Caco-2 (cell line): ENCODE results near the gene KCNN3. TPM values are rescaled to one million over a fixed set of nuclear protein-coding genes. Genes with fewer than 3 reads are reported as not detected.

Experiments
- BruUV-seq: library from RNA; stranded (reverse); fragments of 400-500 nt; replicated peaks from 2 replicates; lab custom pipeline; 2021; lab: Mats Ljungman, UMichigan
- CTCF ChIA-PET: fragments of 300-600 bp; sonication (Branson Sonifier 250); formaldehyde crosslinking; loops from one replicate; lab custom pipeline; 2022; ENCODE audit warnings: antibody characterized with exemption; lab: Charles Lee
- POLR2A ChIA-PET: fragments of 300-600 bp; sonication (Branson Sonifier 250); formaldehyde crosslinking; loops from one replicate; lab custom pipeline; 2022; ENCODE audit warnings: antibody characterized with exemption; lab: Charles Lee
- DNase-seq, 2 experiments: peaks; one replicate each; pipeline versions ENCODE4 v3.0.0 to v3.0.0-alpha.2; 2020 to 2022
- H3K27me3 ChIP-seq: replicated peaks from 2 replicates; pipeline ENCODE4 v1.6.0; 2011; ENCODE audit warnings: low read length; ENCODE audit not compliant: control insufficient read depth, insufficient read depth
- H3K36me3 ChIP-seq: 2 replicates; pipeline ENCODE4 v1.5.1; 2011; ENCODE audit warnings: low read length; ENCODE audit not compliant: control insufficient read depth, insufficient read depth
- H3K4me1 ChIP-seq: fragments of 250-450 bp; sonication (Bioruptor Pico); 2 replicates; pipeline ENCODE4 v1.5.1; 2020; ENCODE audit warnings: mild to moderate bottlenecking
- H3K4me3 ChIP-seq: 2 replicates; pipeline ENCODE4 v1.5.1; 2011; ENCODE audit warnings: low read depth, mild to moderate bottlenecking, control low read depth, low read length
- H3K9me3 ChIP-seq: fragments of 250-450 bp; sonication (Bioruptor Pico); 2 replicates; pipeline ENCODE4 v1.5.1; 2020; ENCODE audit warnings: mild to moderate bottlenecking, moderate library complexity
- H3K27ac Mint-ChIP-seq: one replicate; pipeline ENCODE4 v1.8.0; 2022; ENCODE audit warnings: mixed read lengths; ENCODE audit not compliant: unreplicated experiment
- H3K27me3 Mint-ChIP-seq: one replicate; pipeline ENCODE4 v1.8.0; 2022; ENCODE audit warnings: mixed read lengths; ENCODE audit not compliant: insufficient read depth, unreplicated experiment
- H3K36me3 Mint-ChIP-seq: one replicate; pipeline ENCODE4 v1.8.0; 2022; ENCODE audit warnings: mild to moderate bottlenecking, mixed read lengths; ENCODE audit not compliant: insufficient read depth, unreplicated experiment
- H3K4me1 Mint-ChIP-seq: one replicate; pipeline ENCODE4 v1.8.0; 2022; ENCODE audit warnings: low read depth, mixed read lengths; ENCODE audit not compliant: unreplicated experiment
- H3K4me3 Mint-ChIP-seq: one replicate; pipeline ENCODE4 v1.8.0; 2022; ENCODE audit warnings: mild to moderate bottlenecking, moderate library complexity, mixed read lengths; ENCODE audit not compliant: unreplicated experiment
- H3K9me3 Mint-ChIP-seq: one replicate; pipeline ENCODE4 v1.8.0; 2022; ENCODE audit warnings: mixed read lengths; ENCODE audit not compliant: unreplicated experiment
- CTCF ChIP-seq, 2 experiments: fragments of 200-600 bp in 1 of 2; IDR thresholded peaks; 1 replicate in 1 of 2; 2 replicates in 1 of 2; pipeline versions ENCODE4 v1.5.1 to v1.8.0; 2011 to 2022; ENCODE audit warnings: antibody characterized with exemption in 1 of 2, control low read depth in 1 of 2, inconsistent platforms in 1 of 2, low read depth in 1 of 2, low read length in 1 of 2, mild to moderate bottlenecking in 1 of 2, moderate library complexity in 1 of 2; ENCODE audit not compliant: insufficient read depth in 1 of 2, severe bottlenecking in 1 of 2, unreplicated experiment in 1 of 2
- intact Hi-C: fragments of 100-400 bp; cut with micrococcal nuclease; formaldehyde crosslinking; loops from one replicate; pipeline ENCODE4 v1.10.0; 2022; ENCODE audit not compliant: unreplicated experiment
- total RNA-seq: library from RNA; stranded (reverse); gene quantifications from 2 replicates; pipeline ENCODE4 v1.2.3, GENCODE V29; 2022

Gene KCNN3
- total RNA-seq, 1 experiment from 2014 or later = 0.05 TPM

- H3K4me3 ChIP-seq = no peak overlapping the region
- H3K27me3 ChIP-seq = no peaks in the 10 kb centered on the region
- Mint-ChIP-seq H3K9me3 (no peaks in the 10 kb centered on the region), H3K36me3 (no peaks in the 10 kb centered on the region), H3K27ac (no peak overlapping the region), H3K27me3 (peaks cover 13% of the 10 kb centered on the region), H3K4me3 (no peak overlapping the region), H3K4me1 (no peaks in the 10 kb centered on the region)
- no peaks in the 10 kb centered on the region for H3K9me3 ChIP-seq
- TF ChIP-seq CTCF (IDR thresholded peaks at IDR 0.05; ENCODE audit: insufficient read depth in 1 of 2, low read depth in 1 of 2, low read length in 1 of 2, severe bottlenecking in 1 of 2, unreplicated experiment in 1 of 2) = no peak
- CTCF ChIA-PET = no interaction called here
- POLR2A ChIA-PET = no interaction called here
- intact Hi-C loops = no loop called here
- no peaks in the 10 kb centered on the region for H3K36me3 ChIP-seq
- no peak for DNase-seq
- no TSS peak for BruUV-seq
- no peaks in the 10 kb centered on the region for H3K4me1 ChIP-seq
These were observed 143.0 kb downstream of the KCNN3 start for GRCh38 chr1:154726896-154727753.

GRCh38 chr1:154726443-154726842, 143.6 kb downstream of the KCNN3 start:
- H3K36me3 Mint-ChIP-seq = no peaks in the 10 kb centered on the region
- DNase-seq = no peak
- Histone ChIP-seq H3K27me3 (no peaks in the 10 kb centered on the region), H3K4me3 (no peak overlapping the region), H3K9me3 (no peaks in the 10 kb centered on the region), H3K36me3 (no peaks in the 10 kb centered on the region), H3K4me1 (no peaks in the 10 kb centered on the region)
- ChIA-PET CTCF (no interaction called here), POLR2A (no interaction called here)
- peaks cover 11% of the 10 kb centered on the region for H3K27me3 Mint-ChIP-seq
- no TSS peak for BruUV-seq
- H3K27ac Mint-ChIP-seq = no peak overlapping the region
- H3K4me1 Mint-ChIP-seq = no peaks in the 10 kb centered on the region
- H3K9me3 Mint-ChIP-seq = no peaks in the 10 kb centered on the region
- H3K4me3 Mint-ChIP-seq = no peak overlapping the region
- intact Hi-C loops = no loop called here
- TF ChIP-seq CTCF (IDR thresholded peaks at IDR 0.05; ENCODE audit: insufficient read depth in 1 of 2, low read depth in 1 of 2, low read length in 1 of 2, severe bottlenecking in 1 of 2, unreplicated experiment in 1 of 2) = no peak

- ChIA-PET CTCF (interaction anchor here (0.8 kb wide), 1 partner anchor 56 kb away, joined by 4 read pairs; no protein-coding TSS in a partner anchor), POLR2A (no interaction called here)
- no peak for DNase-seq
- H3K9me3 ChIP-seq = no peaks in the 10 kb centered on the region
- intact Hi-C loops = no loop called here
- no peak overlapping the region for H3K4me3 ChIP-seq
- H3K27me3 Mint-ChIP-seq = peaks cover 11% of the 10 kb centered on the region
- H3K4me1 Mint-ChIP-seq = no peaks in the 10 kb centered on the region
- H3K9me3 Mint-ChIP-seq = no peaks in the 10 kb centered on the region
- H3K27me3 ChIP-seq = no peaks in the 10 kb centered on the region
- no peaks in the 10 kb centered on the region for H3K36me3 Mint-ChIP-seq
- no peaks in the 10 kb centered on the region for H3K4me1 ChIP-seq
- H3K36me3 ChIP-seq = no peaks in the 10 kb centered on the region
- no peak overlapping the region for H3K4me3 Mint-ChIP-seq
- no peak for TF ChIP-seq CTCF (IDR thresholded peaks at IDR 0.05; ENCODE audit: insufficient read depth in 1 of 2, low read depth in 1 of 2, low read length in 1 of 2, severe bottlenecking in 1 of 2, unreplicated experiment in 1 of 2)
- H3K27ac Mint-ChIP-seq = no peak overlapping the region
- no TSS peak for BruUV-seq
These were observed 144.2 kb downstream of the KCNN3 start for GRCh38 chr1:154725865-154726264.
